Hypothalamus (tissue), 51 donors: Measurements from ENCODE around the gene CSNK1D.

Experiments
- DNase-seq, 51 donors: peaks; one replicate each; lab custom pipeline; 2025; lab: John Stamatoyannopoulos, UW

The CSNK1D gene

DNA sequence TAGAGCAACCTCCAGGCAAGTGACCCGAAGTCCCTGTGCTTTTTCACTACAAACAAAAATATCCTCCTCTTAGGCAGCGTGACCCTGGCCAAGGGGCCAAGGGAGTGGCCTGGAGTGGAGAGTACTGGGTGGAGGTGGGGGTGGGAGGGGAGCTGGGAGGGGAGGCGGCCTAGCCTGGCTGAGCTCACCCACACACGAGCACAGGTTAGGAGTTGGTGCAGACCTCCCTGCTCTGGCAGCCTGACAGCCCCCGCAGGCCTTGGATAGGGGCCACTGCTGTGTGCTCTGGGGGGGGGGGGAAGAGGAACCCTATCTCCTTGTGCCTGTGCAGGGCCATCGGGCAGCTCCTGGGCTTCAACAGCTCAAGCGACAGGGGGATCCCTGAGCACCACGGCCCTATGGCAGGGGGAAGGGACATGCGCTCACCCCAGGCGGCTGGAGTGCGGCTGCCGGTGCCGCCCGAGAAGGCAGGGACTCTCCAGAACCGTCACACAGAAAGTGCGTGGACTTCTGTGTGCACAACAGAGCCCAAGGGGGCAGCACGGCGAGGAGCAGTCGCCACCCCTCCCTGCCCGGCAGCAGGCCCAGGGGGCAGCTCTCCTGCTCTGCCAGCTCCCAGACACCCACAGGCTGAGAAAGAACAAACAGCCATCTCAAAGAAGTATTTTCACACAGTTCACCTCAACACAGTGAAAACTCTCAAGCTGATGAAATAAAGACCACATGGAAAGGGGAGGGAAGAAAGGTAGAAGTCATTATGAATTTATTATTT, 31.4 kb downstream of the CSNK1D start:
- peak in 3 of 51 donors; percentile 21 to 52 (median 46) for DNase-seq

DNA sequence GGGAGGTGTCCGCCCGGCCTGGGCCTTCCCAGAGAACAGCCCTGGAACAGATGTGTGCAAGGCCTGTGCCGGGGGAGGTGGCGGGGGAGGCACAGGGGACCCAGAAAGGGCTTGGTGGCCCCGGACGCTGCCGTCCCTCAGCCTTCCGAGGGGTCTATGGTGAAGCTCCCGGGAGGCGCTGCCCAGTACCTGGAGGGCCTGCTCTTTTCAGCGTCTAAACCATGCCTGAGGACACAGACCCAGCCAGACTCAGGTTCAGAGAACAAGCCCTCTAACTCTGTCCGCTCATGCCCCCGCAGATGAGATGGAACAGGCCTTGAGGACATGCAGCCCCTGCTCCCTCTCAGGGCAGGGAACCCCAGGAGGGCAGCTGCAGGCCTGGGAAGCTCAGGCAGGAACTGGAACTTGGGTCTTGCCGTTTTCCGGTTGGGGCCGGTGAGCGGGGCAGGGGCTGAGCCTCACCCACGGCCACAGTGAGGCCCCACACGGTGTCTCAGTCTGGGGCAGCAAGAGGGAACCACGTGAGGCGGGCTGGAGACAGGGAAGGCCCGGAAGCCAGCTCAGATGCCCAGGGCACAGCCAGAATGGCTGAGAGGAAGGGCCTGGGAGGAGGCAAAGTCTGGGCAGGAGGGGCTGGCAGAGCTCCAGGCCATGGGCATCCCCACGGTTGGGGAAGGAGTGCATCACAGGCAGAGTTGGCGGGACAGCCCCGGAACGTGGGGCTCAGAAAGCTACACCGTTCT, 32.1 kb downstream of the CSNK1D start:
- peak in 41 of 51 donors; percentile 24 to 83 (median 59) for DNase-seq

DNA sequence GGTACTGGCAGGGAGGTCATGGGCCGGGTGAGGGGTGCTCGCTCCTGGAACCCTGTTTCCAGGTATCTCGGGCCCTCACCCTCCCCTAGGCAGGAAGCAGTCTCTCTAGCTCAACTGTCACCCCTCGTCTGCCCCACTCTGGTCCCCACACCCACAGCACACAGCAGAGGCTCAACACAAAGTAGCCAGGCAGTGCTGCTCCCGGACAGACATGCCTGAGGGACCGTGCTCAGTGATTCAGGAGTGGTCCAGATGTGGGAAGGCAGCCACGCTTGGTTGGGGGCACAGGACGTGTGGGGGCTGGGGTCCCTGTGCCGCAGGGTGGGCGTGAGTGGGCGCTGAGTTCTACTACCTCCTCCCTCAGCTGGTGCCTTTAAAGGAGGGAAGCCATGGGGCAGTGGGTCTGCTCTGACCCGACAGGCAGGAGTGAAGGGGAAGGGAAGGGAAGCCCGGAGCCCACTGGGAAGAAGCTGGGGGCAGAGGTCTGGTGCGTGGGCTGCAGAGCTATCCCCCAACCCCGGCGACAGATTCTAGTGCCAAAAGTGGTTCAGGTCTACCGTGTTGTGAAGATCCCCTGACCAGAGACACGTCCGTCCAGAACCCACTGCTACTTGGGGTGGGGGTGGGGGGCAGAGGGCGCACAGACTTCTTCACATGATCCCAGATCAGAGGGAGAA, 32.9 kb downstream of the CSNK1D start:
- no peak for DNase-seq

DNA sequence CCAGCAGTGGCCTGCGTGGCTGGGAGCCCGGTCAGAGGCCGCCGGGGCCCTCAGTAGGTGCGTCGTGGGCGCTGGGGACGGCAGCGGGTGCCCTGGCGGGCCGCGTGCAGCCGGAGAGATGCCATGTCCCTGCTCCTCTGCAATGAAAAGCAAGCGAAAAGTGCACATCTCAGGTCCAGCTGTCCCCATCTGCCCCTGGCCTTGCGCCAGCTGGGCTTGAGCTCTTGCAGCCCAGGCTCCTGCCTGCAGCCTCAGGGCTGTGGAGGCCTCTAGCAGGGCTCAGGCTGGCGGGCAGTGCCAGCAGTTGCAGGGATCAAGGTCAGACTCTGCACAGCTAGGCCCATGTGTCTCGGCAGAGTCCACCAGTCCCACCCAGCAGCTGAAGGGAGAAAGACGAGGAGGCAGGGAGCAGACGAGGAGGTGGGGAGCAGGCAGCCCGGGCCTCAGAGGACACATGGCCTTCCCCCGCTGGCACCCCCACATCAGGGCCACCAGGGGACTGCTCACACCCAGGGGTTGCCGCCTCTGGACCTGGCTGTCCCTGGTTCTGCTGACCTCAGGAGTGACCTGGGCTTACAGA, 33.5 kb downstream of the CSNK1D start:
- DNase-seq, result peak in 2 of 51 donors; percentile 24 to 36

DNA sequence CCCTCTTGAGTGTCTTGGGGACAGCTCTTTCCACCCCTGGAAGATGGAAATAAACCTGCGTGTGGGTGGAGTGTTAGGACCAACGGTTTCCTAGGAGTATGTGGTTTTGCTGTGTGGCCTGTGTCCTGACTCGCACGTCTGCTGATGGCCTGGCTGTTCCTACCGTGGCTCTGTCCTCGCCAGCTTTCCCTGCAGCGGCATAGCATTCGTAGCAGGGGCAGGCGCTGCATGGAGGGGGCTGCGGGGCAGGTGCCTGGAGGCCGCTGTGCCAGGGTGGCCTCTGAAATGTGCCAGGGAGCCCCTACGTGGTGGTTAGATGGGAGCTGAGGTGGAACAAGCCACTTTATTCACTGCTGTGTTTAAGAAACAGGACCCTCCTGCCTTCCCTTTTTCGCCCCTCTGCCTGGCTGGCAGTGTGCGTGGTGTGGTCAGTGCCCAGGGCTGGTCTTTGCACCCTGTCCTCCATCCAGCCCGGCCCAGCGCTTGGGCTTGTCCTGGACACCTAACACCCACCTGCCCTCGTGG, 34.0 kb downstream of the CSNK1D start:
- no peak for DNase-seq

DNA sequence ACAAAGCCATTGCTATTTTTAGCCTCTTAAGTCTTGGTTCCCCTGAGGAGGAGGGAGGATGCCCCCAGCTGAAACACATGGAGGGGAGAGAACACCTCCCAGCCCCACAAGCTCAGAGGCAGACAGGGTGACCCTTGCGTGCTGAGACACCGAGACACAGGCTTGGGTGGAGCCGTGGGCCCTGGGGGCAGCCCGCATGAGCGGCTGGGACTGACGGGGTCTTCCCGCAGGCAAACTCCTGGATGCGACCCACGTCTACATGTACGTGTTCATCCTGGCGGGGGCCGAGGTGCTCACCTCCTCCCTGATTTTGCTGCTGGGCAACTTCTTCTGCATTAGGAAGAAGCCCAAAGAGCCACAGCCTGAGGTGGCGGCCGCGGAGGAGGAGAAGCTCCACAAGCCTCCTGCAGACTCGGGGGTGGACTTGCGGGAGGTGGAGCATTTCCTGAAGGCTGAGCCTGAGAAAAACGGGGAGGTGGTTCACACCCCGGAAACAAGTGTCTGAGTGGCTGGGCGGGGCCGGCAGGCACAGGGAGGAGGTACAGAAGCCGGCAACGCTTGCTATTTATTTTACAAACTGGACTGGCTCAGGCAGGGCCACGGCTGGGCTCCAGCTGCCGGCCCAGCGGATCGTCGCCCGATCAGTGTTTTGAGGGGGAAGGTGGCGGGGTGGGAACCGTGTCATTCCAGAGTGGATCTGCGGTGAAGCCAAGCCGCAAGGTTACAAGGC, 34.9 kb downstream of the CSNK1D start:
- peak in 17 of 51 donors; percentile 19 to 70 (median 36) for DNase-seq

DNA sequence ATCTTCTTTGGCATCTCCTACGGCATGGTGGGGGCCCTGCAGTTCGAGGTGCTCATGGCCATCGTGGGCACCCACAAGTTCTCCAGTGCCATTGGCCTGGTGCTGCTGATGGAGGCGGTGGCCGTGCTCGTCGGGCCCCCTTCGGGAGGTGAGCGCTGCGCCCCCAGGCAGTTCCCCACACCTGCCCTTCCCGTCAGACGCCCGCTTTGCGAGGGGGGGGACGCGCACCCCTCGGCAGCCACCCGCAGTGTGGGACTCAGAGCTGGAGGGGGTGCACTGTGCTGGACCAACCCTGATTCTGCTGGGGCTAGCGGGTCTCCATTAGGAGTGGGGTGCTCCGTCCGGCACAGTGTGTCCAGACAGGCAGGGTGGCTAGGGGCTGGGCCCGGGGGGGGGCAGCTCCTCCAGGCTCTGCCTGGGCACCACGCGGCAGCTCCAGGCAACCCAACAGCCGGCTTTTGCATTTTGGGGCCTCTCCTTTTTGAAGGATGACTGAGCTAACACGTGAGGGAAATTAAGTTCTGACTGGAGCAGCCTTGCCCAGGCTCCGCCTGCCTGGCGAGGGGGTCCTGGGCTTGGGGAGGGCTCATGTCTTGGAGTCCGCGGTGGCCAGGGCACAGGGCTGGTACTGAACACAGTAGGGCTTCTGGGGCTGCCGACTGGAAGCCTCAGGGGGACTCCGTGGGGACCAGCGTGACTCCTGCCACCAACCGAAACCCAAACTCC, 35.6 kb downstream of the CSNK1D start:
- peak in 3 of 51 donors; percentile 33 to 63 (median 39) for DNase-seq

DNA sequence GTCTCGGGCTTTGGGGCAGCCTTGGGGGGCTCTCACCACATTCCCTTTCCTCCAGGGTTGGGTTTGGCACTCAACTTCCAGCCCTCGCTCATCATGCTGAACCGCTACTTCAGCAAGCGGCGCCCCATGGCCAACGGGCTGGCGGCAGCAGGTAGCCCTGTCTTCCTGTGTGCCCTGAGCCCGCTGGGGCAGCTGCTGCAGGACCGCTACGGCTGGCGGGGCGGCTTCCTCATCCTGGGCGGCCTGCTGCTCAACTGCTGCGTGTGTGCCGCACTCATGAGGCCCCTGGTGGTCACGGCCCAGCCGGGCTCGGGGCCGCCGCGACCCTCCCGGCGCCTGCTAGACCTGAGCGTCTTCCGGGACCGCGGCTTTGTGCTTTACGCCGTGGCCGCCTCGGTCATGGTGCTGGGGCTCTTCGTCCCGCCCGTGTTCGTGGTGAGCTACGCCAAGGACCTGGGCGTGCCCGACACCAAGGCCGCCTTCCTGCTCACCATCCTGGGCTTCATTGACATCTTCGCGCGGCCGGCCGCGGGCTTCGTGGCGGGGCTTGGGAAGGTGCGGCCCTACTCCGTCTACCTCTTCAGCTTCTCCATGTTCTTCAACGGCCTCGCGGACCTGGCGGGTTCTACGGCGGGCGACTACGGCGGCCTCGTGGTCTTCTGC, 36.3 kb downstream of the CSNK1D start:
- peak in 1 of 51 donors; percentile 26 for DNase-seq

DNA sequence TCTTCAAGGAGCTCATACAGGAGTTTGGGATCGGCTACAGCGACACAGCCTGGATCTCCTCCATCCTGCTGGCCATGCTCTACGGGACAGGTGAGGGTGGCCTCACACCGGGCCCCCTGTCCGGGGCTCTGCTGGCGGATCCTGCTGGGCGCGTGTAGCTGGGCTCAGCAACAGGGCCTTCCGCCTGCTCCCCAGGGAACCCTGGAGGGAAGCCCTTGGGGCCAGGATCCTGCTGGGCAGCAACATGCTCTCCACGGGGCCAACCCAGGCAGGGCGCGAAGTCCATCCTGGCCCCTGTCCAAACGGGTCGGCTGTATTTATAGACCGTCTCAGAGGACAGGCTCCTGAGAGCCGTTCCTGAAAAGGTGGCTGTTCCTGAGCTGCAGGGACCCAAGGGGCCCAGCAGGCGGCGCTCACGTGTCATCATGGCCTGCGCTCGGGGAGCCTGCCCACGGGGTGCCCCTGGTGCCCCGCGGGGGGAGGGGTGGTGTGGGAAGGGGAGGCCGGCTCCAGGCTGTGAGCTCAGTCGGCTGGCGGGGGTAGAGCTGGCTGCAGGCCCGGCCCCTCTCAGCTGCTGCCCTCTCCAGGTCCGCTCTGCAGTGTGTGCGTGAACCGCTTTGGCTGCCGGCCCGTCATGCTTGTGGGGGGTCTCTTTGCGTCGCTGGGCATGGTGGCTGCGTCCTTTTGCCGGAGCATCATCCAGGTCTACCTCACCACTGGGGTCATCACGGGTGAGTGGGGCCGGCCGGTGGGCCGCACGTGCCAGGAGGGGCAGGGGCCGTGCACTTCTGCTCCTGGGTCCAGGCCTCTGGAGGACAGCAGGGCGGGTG, 37.1 kb downstream of the CSNK1D start:
- peak in 40 of 51 donors; percentile 19 to 82 (median 62) for DNase-seq

DNA sequence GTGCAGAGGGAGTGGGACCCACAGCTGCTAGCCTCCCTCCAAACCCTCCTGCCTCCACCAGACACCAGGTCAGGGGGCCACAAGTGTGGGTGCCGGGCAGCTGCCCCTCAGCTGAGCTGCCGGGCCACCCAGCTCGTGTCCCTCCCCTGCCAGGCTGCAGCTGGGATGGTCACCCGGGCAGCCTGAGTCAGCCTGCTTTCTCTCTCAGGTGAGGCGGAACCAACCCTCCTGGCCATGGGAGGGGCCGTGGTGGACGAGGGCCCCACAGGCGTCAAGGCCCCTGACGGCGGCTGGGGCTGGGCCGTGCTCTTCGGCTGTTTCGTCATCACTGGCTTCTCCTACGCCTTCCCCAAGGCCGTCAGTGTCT, 37.7 kb downstream of the CSNK1D start:
- DNase-seq, result no peak

DNA sequence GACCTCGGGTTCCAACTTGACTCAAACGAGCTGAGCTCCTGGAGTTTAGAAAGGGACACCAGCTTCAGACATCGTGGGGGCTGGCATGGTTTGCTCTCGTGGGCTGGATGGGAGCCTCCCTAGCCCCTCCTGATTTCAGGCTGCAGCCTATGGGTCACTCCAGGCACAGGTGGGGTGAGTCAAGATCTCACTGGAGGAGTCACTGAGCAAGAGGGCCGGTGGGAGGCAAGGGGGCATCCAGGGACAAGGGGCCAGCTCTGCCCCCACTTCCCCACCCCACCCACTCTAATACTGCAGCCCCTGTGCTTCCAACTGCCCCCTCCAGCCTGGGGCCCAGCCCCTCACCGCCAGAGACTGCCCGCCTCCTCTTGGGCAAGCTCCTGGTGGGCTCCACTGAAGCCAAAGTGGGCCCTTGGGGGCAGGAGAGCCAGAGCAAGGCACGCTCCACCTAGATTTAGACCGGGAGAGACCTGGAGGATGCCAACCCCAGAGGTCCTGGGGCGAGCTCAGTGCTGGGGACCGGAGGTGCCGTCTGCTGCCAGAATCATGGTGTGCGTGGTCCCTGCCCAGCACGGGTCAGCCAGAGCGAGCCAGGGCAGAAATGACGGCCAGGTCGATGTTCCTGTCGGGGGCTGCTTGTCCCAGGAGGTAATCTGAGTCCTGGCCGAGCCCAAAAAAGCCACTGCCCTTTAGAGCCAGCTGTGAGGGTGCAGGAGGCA, 38.3 kb downstream of the CSNK1D start:
- DNase-seq, result no peak

DNA sequence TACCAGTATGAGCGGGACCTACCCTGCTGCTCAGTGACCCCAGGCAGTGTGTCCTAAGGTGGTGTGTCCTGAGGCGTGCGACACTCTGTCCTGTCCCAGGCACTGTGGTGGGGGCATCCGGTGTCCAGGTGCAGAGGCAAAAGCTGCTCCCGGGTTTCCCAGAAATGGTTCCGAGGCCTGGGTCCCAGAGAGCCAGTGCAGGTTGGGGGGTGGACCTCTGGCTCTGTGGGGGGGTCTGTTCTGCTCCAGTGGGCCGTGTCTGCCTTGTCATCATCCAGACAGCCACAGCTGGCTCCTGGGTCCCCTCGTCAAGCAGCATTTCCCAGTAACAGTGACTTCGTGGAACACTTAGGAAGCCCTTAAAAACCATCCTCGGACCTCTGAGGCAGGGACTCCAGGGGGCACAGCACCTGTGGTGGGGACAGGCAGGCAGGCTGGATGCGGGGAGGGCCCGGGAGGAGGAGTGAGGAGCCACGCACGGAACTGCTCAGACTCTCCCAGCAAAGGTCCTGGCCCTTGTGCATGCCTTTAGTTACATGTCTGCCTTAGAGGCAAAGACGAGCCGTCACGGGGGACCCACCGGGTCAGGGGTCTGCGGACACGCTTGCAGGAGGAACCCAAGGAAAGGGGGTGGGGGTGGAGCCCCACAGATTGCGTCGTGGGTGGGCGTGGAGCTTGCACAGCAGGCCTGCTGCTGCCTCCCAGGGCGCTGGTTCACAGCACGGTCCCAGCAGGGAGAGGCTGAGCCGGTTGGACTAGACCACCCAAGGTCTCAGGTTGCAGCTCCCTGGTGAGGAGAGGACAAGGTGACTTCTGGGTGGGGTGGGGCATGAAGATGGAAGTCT, 39.1 kb downstream of the CSNK1D start:
- no peak for DNase-seq

DNA sequence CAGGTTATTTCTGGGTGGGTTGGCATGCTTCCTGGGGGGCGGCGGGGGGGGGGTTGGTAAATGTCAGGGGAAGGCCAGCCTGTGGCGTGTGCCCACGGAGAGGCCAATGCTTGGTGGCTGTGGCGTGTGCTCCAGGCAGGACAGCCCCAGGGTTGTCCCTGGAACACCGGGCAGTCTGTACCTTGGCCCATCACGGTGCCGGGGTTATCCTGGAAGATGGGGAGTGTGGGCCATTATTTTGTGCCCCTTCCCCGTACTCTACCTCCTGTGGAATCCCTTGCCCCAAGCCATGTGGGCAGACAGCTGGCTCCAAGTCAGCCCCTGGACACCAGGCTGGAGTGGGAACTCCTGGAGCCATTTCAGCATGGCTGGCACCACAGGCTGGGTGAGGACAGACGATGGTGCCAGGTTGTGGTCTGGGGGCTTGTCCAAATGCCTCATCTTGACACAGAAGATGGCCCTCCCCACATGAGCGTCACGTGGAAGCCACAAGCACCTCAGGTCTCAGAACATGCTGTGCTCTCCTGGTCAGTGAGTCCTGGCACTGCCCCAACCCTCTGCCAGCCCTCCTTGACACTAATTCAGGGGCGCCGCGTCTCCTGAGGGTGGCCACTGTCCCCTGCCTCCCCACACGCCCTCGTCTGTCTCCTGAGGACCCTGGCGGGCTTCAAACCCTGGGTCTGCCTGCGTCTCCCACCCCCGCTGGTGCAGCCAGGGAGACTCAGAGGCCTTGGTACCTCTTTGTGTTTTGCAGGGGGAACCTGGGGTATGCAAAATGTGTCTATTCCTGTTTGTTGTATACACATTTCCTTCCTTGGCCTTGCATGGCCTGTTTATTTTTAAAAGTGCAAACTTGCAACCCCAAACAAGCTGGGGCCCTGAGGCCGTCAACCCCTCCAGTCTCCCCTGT, 40.4 kb downstream of the CSNK1D start:
- DNase-seq, result no peak

DNA sequence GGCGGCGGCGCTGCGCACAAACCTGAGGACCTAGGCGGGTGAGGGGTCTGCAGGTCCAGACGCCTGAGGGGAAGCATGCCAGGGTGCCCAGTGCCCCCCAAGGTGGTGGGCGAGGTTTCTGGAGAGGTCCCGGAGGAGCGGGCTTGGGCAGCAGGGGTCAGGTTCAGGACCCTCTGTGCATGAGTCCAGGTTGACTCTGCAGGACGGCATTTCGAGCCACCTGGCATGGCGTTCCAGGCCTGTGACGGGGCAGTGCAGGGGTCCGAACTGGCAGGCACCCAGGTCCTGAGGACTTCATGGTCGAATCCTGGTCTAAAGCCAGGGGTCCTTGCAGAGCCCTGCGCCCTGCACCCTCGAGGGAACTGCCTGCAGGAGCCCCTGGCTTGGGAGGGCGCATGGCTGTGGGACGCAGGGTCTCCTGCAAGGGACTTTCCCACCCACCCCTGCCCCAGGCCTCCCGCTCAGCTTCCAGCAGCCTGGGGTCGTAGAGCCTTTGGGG, 41.1 kb downstream of the CSNK1D start:
- DNase-seq, result no peak
